ENCODE data around the gene ARFGAP3. TPM values are rescaled to one million over a fixed set of nuclear protein-coding genes. Genes with fewer than 3 reads are reported as not detected.

Gene ARFGAP3
- total RNA-seq, 1 experiment from 2014 or later, result 37.4 TPM

GRCh38 chr22:42862045-42862734 is 5.1 kb upstream of the ARFGAP3 start:
- no peaks in the 10 kb centered on the region for H3K36me3 ChIP-seq (ENCODE audit: control insufficient read depth, insufficient read depth, low read length)
- BruUV-seq (replicated peaks), result no TSS peak
- no peaks in the 10 kb centered on the region for H3K9me3 Mint-ChIP-seq (ENCODE audit: unreplicated experiment)
- no peaks in the 10 kb centered on the region for H3K27me3 ChIP-seq (replicated peaks; ENCODE audit: control insufficient read depth, insufficient read depth, low read length)
- intact Hi-C loops (cut with micrococcal nuclease; ENCODE audit: unreplicated experiment), result no loop called here
- POLR2A ChIA-PET, result no interaction called here
- H3K4me1 Mint-ChIP-seq (ENCODE audit: low read depth, unreplicated experiment), result peaks cover 6% of the 10 kb centered on the region
- H3K9me3 ChIP-seq, result no peaks in the 10 kb centered on the region
- DNase-seq, result no peak
- H3K27me3 Mint-ChIP-seq (ENCODE audit: insufficient read depth, unreplicated experiment), result no peaks in the 10 kb centered on the region
- H3K36me3 Mint-ChIP-seq (ENCODE audit: insufficient read depth, unreplicated experiment), result peaks cover 62% of the 10 kb centered on the region
- peaks cover 7% of the 10 kb centered on the region; the same call in 1 of the 2 replicates for H3K4me1 ChIP-seq
- no peak overlapping the region for H3K27ac Mint-ChIP-seq (ENCODE audit: unreplicated experiment)
- no peak overlapping the region for H3K4me3 Mint-ChIP-seq (ENCODE audit: unreplicated experiment)
- TF ChIP-seq CTCF (IDR thresholded peaks at IDR 0.05; ENCODE audit: insufficient read depth in 1 of 2, low read depth in 1 of 2, low read length in 1 of 2, severe bottlenecking in 1 of 2, unreplicated experiment in 1 of 2), result no peak
- no peak overlapping the region for H3K4me3 ChIP-seq (ENCODE audit: low read depth, low read length)
- CTCF ChIA-PET, result no interaction called here

- no peak overlapping the region for H3K4me3 Mint-ChIP-seq (ENCODE audit: unreplicated experiment)
- peaks cover 6% of the 10 kb centered on the region for H3K4me1 Mint-ChIP-seq (ENCODE audit: low read depth, unreplicated experiment)
- Histone ChIP-seq H3K36me3 (ENCODE audit: control insufficient read depth, insufficient read depth, low read length) (no peaks in the 10 kb centered on the region), H3K9me3 (no peaks in the 10 kb centered on the region), H3K4me1 (peaks cover 7% of the 10 kb centered on the region; the same call in 1 of the 2 replicates), H3K4me3 (ENCODE audit: low read depth, low read length) (no peak overlapping the region), H3K27me3 (replicated peaks; ENCODE audit: control insufficient read depth, insufficient read depth, low read length) (no peaks in the 10 kb centered on the region)
- no peak for TF ChIP-seq CTCF (IDR thresholded peaks at IDR 0.05; ENCODE audit: insufficient read depth in 1 of 2, low read depth in 1 of 2, low read length in 1 of 2, severe bottlenecking in 1 of 2, unreplicated experiment in 1 of 2)
- no TSS peak for BruUV-seq (replicated peaks)
- DNase-seq, result no peak
- intact Hi-C loops (cut with micrococcal nuclease; ENCODE audit: unreplicated experiment), result no loop called here
- no peaks in the 10 kb centered on the region for H3K9me3 Mint-ChIP-seq (ENCODE audit: unreplicated experiment)
- H3K27me3 Mint-ChIP-seq (ENCODE audit: insufficient read depth, unreplicated experiment), result no peaks in the 10 kb centered on the region
- H3K27ac Mint-ChIP-seq (ENCODE audit: unreplicated experiment), result peak overlapping the region; percentile 50
- ChIA-PET CTCF (no interaction called here), POLR2A (no interaction called here)
- peaks cover 61% of the 10 kb centered on the region for H3K36me3 Mint-ChIP-seq (ENCODE audit: insufficient read depth, unreplicated experiment)
Observed at GRCh38 chr22:42860968-42861367, 3.9 kb upstream of the ARFGAP3 start.

GRCh38 chr22:42857845-42858481 is 890 bp upstream of the ARFGAP3 start:
- TF ChIP-seq CTCF (IDR thresholded peaks at IDR 0.05; ENCODE audit: insufficient read depth in 1 of 2, low read depth in 1 of 2, low read length in 1 of 2, severe bottlenecking in 1 of 2, unreplicated experiment in 1 of 2), result no peak
- TSS peak; percentile 81 for BruUV-seq (replicated peaks)

More at GRCh38 chr22:42857845-42858481, 890 bp upstream of the ARFGAP3 start:
- H3K9me3 ChIP-seq, result no peaks in the 10 kb centered on the region
- Mint-ChIP-seq H3K27me3 (ENCODE audit: insufficient read depth, unreplicated experiment) (no peaks in the 10 kb centered on the region), H3K27ac (ENCODE audit: unreplicated experiment) (peak overlapping the region; percentile 50), H3K4me3 (ENCODE audit: unreplicated experiment) (peak overlapping the region; percentile 91), H3K4me1 (ENCODE audit: low read depth, unreplicated experiment) (peaks cover 6% of the 10 kb centered on the region), H3K9me3 (ENCODE audit: unreplicated experiment) (no peaks in the 10 kb centered on the region), H3K36me3 (ENCODE audit: insufficient read depth, unreplicated experiment) (peaks cover 48% of the 10 kb centered on the region)
- ChIA-PET POLR2A (no interaction called here), CTCF (interaction anchor here (3.9 kb wide), 1 partner anchor 9 kb away, joined by 27 read pairs; no protein-coding TSS in a partner anchor)
- peak overlapping the region; percentile 37 for H3K4me3 ChIP-seq (ENCODE audit: low read depth, low read length)
- H3K36me3 ChIP-seq (ENCODE audit: control insufficient read depth, insufficient read depth, low read length), result peaks cover 1% of the 10 kb centered on the region; the same call in 1 of the 2 replicates
- H3K4me1 ChIP-seq, result peaks cover 14% of the 10 kb centered on the region
- DNase-seq, result no peak
- H3K27me3 ChIP-seq (replicated peaks; ENCODE audit: control insufficient read depth, insufficient read depth, low read length), result no peaks in the 10 kb centered on the region
- intact Hi-C loops (cut with micrococcal nuclease; ENCODE audit: unreplicated experiment), result no loop called here

Data from Caco-2 (cell line).